Pancreas (tissue), 10 donors: Measurements from ENCODE around the gene POLR2F. TPM values are rescaled to one million over a fixed set of nuclear protein-coding genes. Genes with fewer than 3 reads are reported as not detected.

ENCODE experiments used
- ATAC-seq, 4 donors: fragments of 200-7000 bp; cut with Tn5 transposase; one replicate each; pipeline versions ENCODE4 v1.8.0 to v1.9.1; 2020; ENCODE audit warnings: mild to moderate bottlenecking in 4 of 4, moderate library complexity in 4 of 4
- DNase-seq, 6 donors: peaks; one replicate each; pipeline ENCODE4 v3.0.0-alpha.2; 2020
- FAIRE-seq: peaks from 2 replicates; lab custom pipeline; 2012; peaks lifted over from hg19 to GRCh38; lab: Jason Lieb, UNC
- H3K27ac ChIP-seq, 4 donors: fragments of 200-600 bp; sonication (generic); 1 replicate in 3 of 4; 2 replicates in 1 of 4; pipeline versions ENCODE4 v1.5.0 to v1.8.0; 2020
- H3K27me3 ChIP-seq, 4 donors: fragments of 200-600 bp; one replicate each; pipeline ENCODE4 v1.8.0; 2021
- H3K36me3 ChIP-seq, 3 donors: fragments of 200-600 bp; sonication (generic) in 1 of 3; one replicate each; pipeline versions ENCODE4 v1.5.0 to v1.8.0; 2020 to 2021
- H3K4me1 ChIP-seq, 3 donors: fragments of 200-600 bp; one replicate each; pipeline ENCODE4 v1.8.0; 2021
- H3K4me3 ChIP-seq, 4 donors: fragments of 200-600 bp; sonication (generic) in 2 of 4; one replicate each; pipeline versions ENCODE4 v1.5.0 to v1.8.0; 2020 to 2021
- H3K9me3 ChIP-seq, 4 donors: fragments of 200-600 bp; one replicate each; pipeline ENCODE4 v1.8.0; 2021
- WGBS, 2 donors: extraction: QIAGEN DNeasy Blood & Tissue Kit; methylation state at CpG; one replicate each; pipeline ENCODE4 v1.1.7; 2013; 5-methylcytosine and 5-hydroxymethylcytosine counted together
- intact Hi-C, 3 donors: fragments of 100-400 bp; cut with DNase I; formaldehyde crosslinking; loops; one replicate each; pipeline versions ENCODE4 v1.11.1 to v1.14.2; 2022
- polyA plus RNA-seq, 2 donors: library from polyadenylated mRNA; stranded (reverse); fragments of 200-250 nt; gene quantifications; one replicate each; pipeline ENCODE4 v1.2.3, GENCODE V29; 2013
- total RNA-seq, 6 donors: library from RNA; stranded (reverse); fragmentation: NEBNext Ultra II Directional in 4 of 6; extraction: Animal tissue kit (Norgen Biotek cat#: 25700) in 4 of 6; gene quantifications; one replicate each; pipeline versions ENCODE4 v1.2.1 to v1.2.4, GENCODE V29; 2021 to 2023
- TF ChIP-seq, protein P1 (sequence below), 4 donors: fragments of 200-600 bp; sonication (generic) in 3 of 4; IDR thresholded peaks; one replicate each; pipeline versions ENCODE4 v1.5.0 to v1.8.0; 2021; ENCODE audit warnings: antibody characterized with exemption in 4 of 4
- donor health status: healthy with polysubstance abuse.
- donor health status: DM: no; HTN: no; CAD: no; lungs with moderate emphysema.
- donor health status: DM: no; HTN: no; CAD: no.
- donor health status: control.
- donor health status: control.
- donor health status: Bipolar disorder and iron deficiency.
- donor health status: DM: yes; HTN: yes; CAD: no.
- donor health status: DM: no; HTN: no; CAD: no.
- donor health status: DM: no; HTN: no; CAD: no.
- donor health status: DM: yes; HTN: yes; CAD: no.

The POLR2F gene
- total and polyA plus RNA-seq, 8 donors, result 21.2 to 74.5 (median 29.3) TPM

- DNase-seq, result no peak
- ATAC-seq, result no peak
- Histone ChIP-seq H3K9me3 (no peaks in the 10 kb centered on the region), H3K36me3 (peaks cover 0 to 22% (median 9%) of the 10 kb centered on the region in 3 donors), H3K4me3 (no peak overlapping the region), H3K27ac (peak overlapping the region in 1 of 4 donors; percentile 4), H3K4me1 (peaks cover 30 to 45% (median 35%) of the 10 kb centered on the region in 3 donors), H3K27me3 (no peaks in the 10 kb centered on the region)
- intact Hi-C loops, result no loop called here
- 73 to 79% methylated on average over 27 to 32 of the region's 32 CpGs for WGBS, 2 donors
- no peak for FAIRE-seq
- TF ChIP-seq, protein P1, sequence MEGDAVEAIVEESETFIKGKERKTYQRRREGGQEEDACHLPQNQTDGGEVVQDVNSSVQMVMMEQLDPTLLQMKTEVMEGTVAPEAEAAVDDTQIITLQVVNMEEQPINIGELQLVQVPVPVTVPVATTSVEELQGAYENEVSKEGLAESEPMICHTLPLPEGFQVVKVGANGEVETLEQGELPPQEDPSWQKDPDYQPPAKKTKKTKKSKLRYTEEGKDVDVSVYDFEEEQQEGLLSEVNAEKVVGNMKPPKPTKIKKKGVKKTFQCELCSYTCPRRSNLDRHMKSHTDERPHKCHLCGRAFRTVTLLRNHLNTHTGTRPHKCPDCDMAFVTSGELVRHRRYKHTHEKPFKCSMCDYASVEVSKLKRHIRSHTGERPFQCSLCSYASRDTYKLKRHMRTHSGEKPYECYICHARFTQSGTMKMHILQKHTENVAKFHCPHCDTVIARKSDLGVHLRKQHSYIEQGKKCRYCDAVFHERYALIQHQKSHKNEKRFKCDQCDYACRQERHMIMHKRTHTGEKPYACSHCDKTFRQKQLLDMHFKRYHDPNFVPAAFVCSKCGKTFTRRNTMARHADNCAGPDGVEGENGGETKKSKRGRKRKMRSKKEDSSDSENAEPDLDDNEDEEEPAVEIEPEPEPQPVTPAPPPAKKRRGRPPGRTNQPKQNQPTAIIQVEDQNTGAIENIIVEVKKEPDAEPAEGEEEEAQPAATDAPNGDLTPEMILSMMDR (IDR thresholded peaks at IDR 0.05), result no peak
Measured at GRCh38 chr22:37926771-37927636, 26.5 kb upstream of the POLR2F start.

GRCh38 chr22:37927637-37927936 is 25.9 kb upstream of the POLR2F start:
- H3K36me3 ChIP-seq, result peaks cover 0 to 22% (median 9%) of the 10 kb centered on the region in 3 donors
- no peak overlapping the region for H3K27ac ChIP-seq
- TF ChIP-seq, protein P1 (IDR thresholded peaks at IDR 0.05), result no peak
- no peak overlapping the region for H3K4me3 ChIP-seq
- DNase-seq (no peak), ATAC-seq (no peak), FAIRE-seq (no peak)
- no peaks in the 10 kb centered on the region for H3K9me3 ChIP-seq
- peaks cover 35 to 49% (median 40%) of the 10 kb centered on the region in 3 donors for H3K4me1 ChIP-seq
- no peaks in the 10 kb centered on the region for H3K27me3 ChIP-seq
- 86 to 95% methylated on average over 5 of the region's 5 CpGs for WGBS, 2 donors
- intact Hi-C loops, result no loop called here

- Histone ChIP-seq H3K27me3 (no peaks in the 10 kb centered on the region), H3K4me1 (peaks cover 45 to 66% (median 56%) of the 10 kb centered on the region in 3 donors), H3K4me3 (no peak overlapping the region), H3K36me3 (peaks cover 0 to 14% (median 9%) of the 10 kb centered on the region in 3 donors), H3K27ac (peak overlapping the region; percentile 47 to 71 (median 58)), H3K9me3 (no peaks in the 10 kb centered on the region)
- TF ChIP-seq, protein P1 (IDR thresholded peaks at IDR 0.05), result no peak
- 39 to 42% methylated on average over 5 of the region's 5 CpGs for WGBS, 2 donors
- FAIRE-seq, result no peak
- peak in 5 of 6 donors; percentile 55 to 78 (median 71) for DNase-seq
- ATAC-seq, result peak; percentile 15 to 38 (median 28)
- intact Hi-C loops, result no loop called here
Measured at GRCh38 chr22:37929390-37929789, 24.1 kb upstream of the POLR2F start.

DNA sequence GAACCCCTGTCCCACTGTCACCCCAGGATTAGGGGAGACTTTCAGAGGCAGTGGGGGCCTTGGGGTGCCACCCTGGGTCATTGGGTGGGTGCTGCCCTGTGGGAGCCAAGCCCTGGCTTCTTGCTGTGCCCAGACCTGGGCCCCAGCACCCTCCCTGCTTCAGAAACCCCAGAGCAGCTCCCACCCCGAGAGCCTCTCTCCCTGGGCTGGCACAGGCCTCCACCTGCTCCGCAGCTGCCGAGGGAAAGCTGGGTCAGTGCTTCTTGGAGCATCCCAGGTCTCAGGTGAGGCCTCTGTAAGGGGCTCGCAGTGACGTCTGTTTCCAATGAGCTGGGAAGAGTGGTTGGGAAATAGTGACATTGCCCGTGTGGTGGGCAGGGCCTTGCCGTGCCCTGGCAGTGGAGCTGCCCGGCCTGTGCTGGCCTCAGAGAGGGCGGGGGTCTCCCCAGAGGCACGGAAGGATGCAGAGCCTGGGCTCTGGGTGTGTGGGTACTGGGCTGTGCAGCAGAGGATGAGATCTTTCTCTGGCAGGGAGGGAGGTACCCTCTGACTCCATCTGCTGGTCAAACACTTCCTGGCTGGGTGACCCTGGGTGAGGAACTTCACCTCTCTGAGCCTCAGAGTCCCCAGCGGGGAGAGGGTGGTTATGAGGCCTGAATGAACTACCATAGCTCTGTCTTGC is 23.1 kb upstream of the POLR2F start:
- H3K4me3 ChIP-seq, result no peak overlapping the region
- no peaks in the 10 kb centered on the region for H3K27me3 ChIP-seq
- H3K27ac ChIP-seq, result peak overlapping the region; percentile 47 to 71 (median 58)
- FAIRE-seq (no peak), DNase-seq (peak in 2 of 6 donors; percentile 52 to 58), ATAC-seq (peak; percentile 30 to 49 (median 46))
- intact Hi-C loops, result loop anchor here in 1 of 3 donors (10.0 kb wide), 1 partner anchor 116 kb away; no protein-coding TSS in a partner anchor
- TF ChIP-seq, protein P1 (IDR thresholded peaks at IDR 0.05), result peak in 2 of 4 donors; percentile 15 to 17
- H3K4me1 ChIP-seq, result peaks cover 40 to 58% (median 50%) of the 10 kb centered on the region in 3 donors
- H3K9me3 ChIP-seq, result no peaks in the 10 kb centered on the region
- 37 to 42% methylated on average over 11 of the region's 11 CpGs for WGBS, 2 donors
- H3K36me3 ChIP-seq, result peaks cover 0 to 14% (median 9%) of the 10 kb centered on the region in 3 donors
